Umbilical cord (tissue), 2 donors: ENCODE results near the gene CIPC. TPM values are rescaled to one million over a fixed set of nuclear protein-coding genes. Genes with fewer than 3 reads are reported as not detected.

ENCODE experiments used
- DNase-seq: peaks from one replicate; pipeline ENCODE4 v3.0.0-alpha.2; 2015; ENCODE audit warnings: low spot score
- total RNA-seq: library from RNA; depleted of rRNA; stranded (reverse); fragments of >200 nt; gene quantifications from one replicate; pipeline ENCODE4 v1.2.3, GENCODE V29; 2014; ENCODE audit warnings: low replicate concordance; ENCODE audit not compliant: insufficient read depth

The CIPC gene
- total RNA-seq, 1 donor from 2014 or later: 17.6 TPM

GRCh38 chr14:77069551-77069950 is 28.5 kb upstream of the CIPC start:
- no peak for DNase-seq

DNA sequence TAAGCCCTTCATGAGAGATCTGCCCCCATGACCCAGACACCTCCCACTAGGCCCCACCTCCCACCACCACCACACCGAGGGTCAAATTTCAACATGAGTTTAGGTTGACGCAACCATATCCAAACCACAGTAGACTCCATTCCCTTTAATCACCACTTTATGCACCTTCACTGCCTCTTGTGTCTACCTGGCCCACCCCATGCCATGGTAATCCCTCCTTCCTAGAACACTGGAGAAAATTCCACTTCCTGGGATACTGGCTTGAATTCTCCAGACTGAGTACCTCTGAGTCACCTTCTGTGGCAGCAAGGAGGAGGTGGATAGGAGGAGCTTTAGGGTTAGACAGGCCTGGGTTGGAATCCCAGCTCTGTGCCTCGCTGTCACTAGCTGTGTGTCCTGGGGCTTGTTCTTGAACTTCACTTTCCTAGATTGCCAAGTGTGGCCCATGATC is 26.1 kb upstream of the CIPC start:
- DNase-seq: no peak

DNA sequence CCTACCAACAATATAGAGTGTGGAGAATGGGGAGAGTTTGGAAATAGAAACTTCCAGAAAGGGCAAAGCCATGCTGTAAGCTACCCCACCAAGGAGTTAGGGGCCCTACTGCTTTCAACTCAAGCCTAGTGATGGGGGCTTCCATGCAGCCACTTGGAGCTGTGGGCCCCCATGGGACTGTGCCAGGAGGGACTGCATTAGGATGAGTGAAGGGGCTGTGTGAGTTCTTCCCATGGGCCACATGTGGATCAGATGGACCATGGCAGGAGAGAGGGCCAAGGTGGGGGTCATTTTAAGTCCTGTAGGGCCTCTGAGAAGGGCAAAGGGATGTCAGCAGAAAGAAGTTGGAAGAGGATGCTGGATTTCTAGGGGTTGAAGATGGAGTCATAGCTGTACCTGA is 23.1 kb upstream of the CIPC start:
- DNase-seq: no peak

GRCh38 chr14:77076113-77076631 is 21.9 kb upstream of the CIPC start:
- DNase-seq: peak; percentile 87

DNA sequence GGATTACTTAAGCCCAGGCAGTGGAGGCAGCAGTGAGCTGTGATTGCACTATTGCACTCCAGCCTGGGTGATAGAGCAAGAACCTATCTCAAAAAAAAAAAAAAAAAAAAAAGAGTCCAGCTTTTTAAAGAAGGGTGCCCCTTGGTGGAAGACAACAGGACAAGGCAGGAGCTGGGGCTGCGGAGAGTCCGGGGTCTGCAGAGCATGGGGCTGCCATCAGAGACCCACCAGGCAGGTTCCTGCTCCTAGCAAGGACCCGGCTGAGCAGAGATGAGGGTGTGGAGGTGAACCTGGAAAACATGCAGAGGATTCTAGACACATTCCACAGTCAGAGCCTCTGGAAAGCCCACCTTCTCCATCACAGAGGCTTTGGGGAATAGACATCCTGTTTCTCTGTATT is 21.0 kb upstream of the CIPC start:
- DNase-seq: no peak

DNA sequence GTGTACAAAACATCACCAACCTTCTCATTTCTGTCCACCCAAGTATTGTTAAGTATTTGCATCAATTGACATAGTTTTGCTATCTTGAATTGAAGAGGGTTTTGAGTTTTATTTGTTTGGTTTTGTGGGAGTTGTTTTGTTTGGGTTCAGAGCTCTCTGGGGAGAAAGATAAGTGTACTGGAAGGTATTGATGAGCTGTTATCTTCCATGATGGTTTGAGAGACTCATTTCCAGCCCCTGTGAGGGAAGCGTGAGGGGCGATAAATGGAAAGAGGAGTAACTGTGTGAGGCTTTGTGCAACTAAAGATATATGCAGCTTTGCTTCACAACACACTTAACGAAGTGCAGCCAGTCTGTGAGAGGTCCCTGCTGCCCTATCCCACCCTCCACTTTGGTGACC is 15.7 kb upstream of the CIPC start:
- no peak for DNase-seq

- peak; percentile 54 for DNase-seq
Measured at GRCh38 chr14:77083082-77083481, 15.0 kb upstream of the CIPC start.

GRCh38 chr14:77084985-77085384 is 13.1 kb upstream of the CIPC start:
- DNase-seq: no peak

GRCh38 chr14:77085538-77085937 is 12.5 kb upstream of the CIPC start:
- DNase-seq: no peak

DNA sequence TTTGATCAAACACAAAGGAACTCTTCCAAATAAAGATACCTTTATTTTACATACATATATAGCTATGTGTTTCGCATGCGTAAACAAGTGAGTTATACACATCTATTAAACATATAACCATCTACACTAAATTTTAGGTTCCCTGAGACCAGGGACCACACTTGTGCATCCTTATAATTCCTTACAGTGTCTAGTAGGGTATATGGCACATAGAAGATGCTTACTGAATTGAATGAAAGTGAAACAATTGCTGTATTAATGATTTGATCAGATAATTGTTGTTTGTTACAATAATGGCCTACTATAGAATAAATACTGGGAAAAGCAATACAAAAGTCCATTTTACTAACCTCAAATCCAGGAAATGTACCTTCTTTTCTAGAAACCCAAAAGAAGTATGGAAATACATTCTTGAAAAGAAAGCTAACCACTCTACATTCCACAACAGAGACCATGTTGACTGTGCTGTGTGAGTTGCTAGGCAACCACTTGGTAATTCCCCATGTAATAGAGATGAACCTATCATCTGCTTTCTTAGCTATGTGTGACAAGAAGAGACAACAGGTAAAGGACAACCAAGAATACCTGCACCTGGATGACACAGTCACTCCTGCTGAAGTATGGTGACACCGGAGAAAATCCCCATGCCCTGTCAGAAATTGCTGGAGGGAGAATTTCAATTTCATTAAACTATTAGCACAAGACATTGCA is 11.9 kb upstream of the CIPC start:
- DNase-seq: peak; percentile 72

GRCh38 chr14:77086951-77087350 is 11.1 kb upstream of the CIPC start:
- no peak for DNase-seq

GRCh38 chr14:77087631-77088030 is 10.4 kb upstream of the CIPC start:
- DNase-seq: no peak

GRCh38 chr14:77088219-77088618 is 9.8 kb upstream of the CIPC start:
- peak; percentile 80 for DNase-seq

DNA sequence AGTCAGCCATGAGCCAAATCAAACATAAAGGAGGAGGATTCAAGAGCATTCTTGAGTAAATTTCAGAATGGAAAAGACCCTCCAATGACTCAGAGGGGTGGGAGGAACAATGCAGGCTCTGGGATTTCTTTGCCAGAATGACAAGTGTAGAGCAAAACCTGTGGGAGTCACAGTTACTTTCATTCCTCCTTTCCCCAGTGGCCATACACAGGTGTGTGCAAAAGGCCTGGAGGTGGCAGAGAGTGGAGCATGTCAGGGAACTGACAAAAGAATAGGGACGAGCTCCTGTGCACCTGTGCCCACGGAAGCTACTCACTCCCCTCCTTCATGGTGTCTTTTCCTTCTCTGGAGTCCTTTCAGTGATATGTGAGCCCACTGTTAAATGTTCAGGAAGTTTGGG is 9.4 kb upstream of the CIPC start:
- no peak for DNase-seq

DNA sequence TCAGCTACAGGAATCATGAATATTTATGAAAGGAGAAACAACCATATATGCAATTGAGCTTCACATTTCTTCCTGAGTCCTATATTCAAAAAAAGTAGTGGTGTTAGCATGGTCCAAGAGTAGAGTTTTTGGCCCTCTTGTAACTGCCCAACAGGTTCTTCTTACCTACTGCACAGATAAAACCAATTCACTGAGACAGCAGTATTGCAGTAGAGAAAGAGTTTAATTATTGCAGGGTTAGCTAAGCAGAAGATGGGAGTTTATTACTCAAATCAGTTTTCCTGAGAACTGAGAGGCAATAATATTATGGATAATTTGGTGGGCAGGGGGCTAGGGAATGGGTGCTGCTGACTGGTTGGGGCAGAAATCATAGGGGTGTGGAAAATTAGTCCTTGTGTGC is 6.5 kb upstream of the CIPC start:
- DNase-seq: no peak

- no peak for DNase-seq
Measured at GRCh38 chr14:77092676-77093075, 5.4 kb upstream of the CIPC start.

DNA sequence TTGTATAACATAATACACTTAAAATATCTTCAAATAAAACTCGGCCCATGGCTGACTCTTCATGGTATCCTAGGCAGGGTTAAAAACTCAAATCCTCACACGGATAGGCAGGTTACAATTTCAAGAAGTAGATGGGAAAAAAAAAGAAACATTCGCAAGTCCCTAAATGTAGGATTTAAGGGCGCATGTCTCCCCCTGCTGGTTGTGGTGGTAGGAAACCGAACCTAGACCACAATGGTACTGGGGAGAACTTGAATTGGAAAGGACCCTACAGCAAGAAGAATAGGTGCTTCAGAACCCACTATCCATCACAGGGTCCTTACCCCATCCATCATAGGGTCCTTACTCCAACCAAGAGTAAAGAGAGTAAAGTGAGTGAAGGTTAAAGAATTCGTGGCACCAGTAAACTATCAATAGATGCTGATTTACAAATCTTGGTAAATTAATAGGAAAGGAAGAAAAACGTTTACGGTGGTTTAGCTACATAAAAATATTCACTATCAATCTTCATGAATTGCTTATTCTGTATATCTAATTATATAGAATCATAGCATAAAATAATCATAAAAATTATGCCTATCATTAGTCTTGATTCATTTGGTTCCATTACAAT is 3.3 kb upstream of the CIPC start:
- DNase-seq: peak; percentile 83

- no peak for DNase-seq
Measured at GRCh38 chr14:77097006-77097699, 905 bp upstream of the CIPC start.

- DNase-seq: no peak
Measured at GRCh38 chr14:77098529-77099353, 683 bp downstream of the CIPC start.

- peak; percentile 87 for DNase-seq
Measured at GRCh38 chr14:77099425-77100167, 1.5 kb downstream of the CIPC start.

GRCh38 chr14:77100961-77101360 is 2.9 kb downstream of the CIPC start:
- no peak for DNase-seq
